Keratinocyte (primary cell): ENCODE data around the gene CLPTM1L. TPM values are rescaled to one million over a fixed set of nuclear protein-coding genes. Genes with fewer than 3 reads are reported as not detected.

ENCODE experiments used
- DNase-seq: peaks from one replicate; pipeline ENCODE4 v3.0.0-alpha.2; 2011; ENCODE audit warnings: low read depth, missing footprints, low spot score
- FAIRE-seq: peaks from 2 replicates; lab custom pipeline; 2011; peaks lifted over from hg19 to GRCh38; lab: Jason Lieb, UNC
- H2AFZ ChIP-seq: 2 replicates; pipeline ENCODE4 v1.6.0; 2012; ENCODE audit warnings: low read length, control low read depth, inconsistent platforms; ENCODE audit not compliant: control insufficient read depth
- H3K27ac ChIP-seq: 2 replicates; pipeline ENCODE4 v1.5.1; 2011; ENCODE audit warnings: low read length; ENCODE audit not compliant: control insufficient read depth, insufficient read depth
- H3K27me3 ChIP-seq: 3 replicates; pipeline ENCODE4 v1.6.0; 2011; ENCODE audit warnings: low read length; ENCODE audit not compliant: control insufficient read depth, insufficient read depth; ENCODE audit errors: extremely low read depth
- H3K36me3 ChIP-seq, 2 experiments: 2 replicates in 1 of 2; 3 replicates in 1 of 2; pipeline ENCODE4 v1.5.1; 2011; ENCODE audit warnings: low read length in 2 of 2, mild to moderate bottlenecking in 1 of 2; ENCODE audit not compliant: control insufficient read depth in 2 of 2, insufficient read depth in 2 of 2; ENCODE audit errors: extremely low read depth in 1 of 2
- H3K4me1 ChIP-seq: 3 replicates; pipeline ENCODE4 v1.5.1; 2011; ENCODE audit warnings: low read length; ENCODE audit not compliant: control insufficient read depth, insufficient read depth; ENCODE audit errors: extremely low read depth
- H3K4me2 ChIP-seq: 3 replicates; pipeline ENCODE4 v1.6.0; 2011; ENCODE audit warnings: low read depth, low read length; ENCODE audit not compliant: control insufficient read depth, insufficient read depth; ENCODE audit errors: extremely low read depth
- H3K4me3 ChIP-seq, 3 experiments: fragments of 200-600 bp in 1 of 3; sonication (generic) in 1 of 3; 2 replicates in 2 of 3; 3 replicates in 1 of 3; pipeline ENCODE4 v1.5.1; 2011 to 2016; ENCODE audit warnings: low read length in 3 of 3, mild to moderate bottlenecking in 3 of 3, control low read depth in 2 of 3, inconsistent platforms in 1 of 3, low read depth in 1 of 3, mixed read lengths in 1 of 3, mixed run types in 1 of 3, moderate library complexity in 1 of 3; ENCODE audit not compliant: control insufficient read depth in 2 of 3, insufficient read depth in 2 of 3; ENCODE audit errors: extremely low read depth in 1 of 3
- H3K79me2 ChIP-seq: 2 replicates; pipeline ENCODE4 v1.6.0; 2012; ENCODE audit warnings: low read length; ENCODE audit not compliant: control insufficient read depth, insufficient read depth
- H3K9ac ChIP-seq: 3 replicates; pipeline ENCODE4 v1.6.0; 2011; ENCODE audit warnings: low read length; ENCODE audit not compliant: control insufficient read depth, insufficient read depth; ENCODE audit errors: extremely low read depth
- H3K9me1 ChIP-seq: 3 replicates; pipeline ENCODE4 v1.6.0; 2011; ENCODE audit warnings: low read length; ENCODE audit not compliant: control insufficient read depth, insufficient read depth; ENCODE audit errors: extremely low read depth
- H3K9me3 ChIP-seq: 2 replicates; pipeline ENCODE4 v1.5.1; 2012; ENCODE audit warnings: low read depth, low read length; ENCODE audit not compliant: control insufficient read depth
- H4K20me1 ChIP-seq: 3 replicates; pipeline ENCODE4 v1.6.0; 2011; ENCODE audit warnings: low read length; ENCODE audit not compliant: control insufficient read depth, insufficient read depth; ENCODE audit errors: extremely low read depth
- EZH2 ChIP-seq: IDR thresholded peaks from one replicate; pipeline ENCODE4 v1.6.1; 2012; ENCODE audit warnings: inconsistent platforms, mild to moderate bottlenecking, low read length, moderate library complexity
- dilution Hi-C: fragments of 300-500 bp; cut with MboI; formaldehyde crosslinking; loops from one replicate; pipeline ENCODE4 v1.7.0; 2020; ENCODE audit warnings: low sequenced_read_pairs; ENCODE audit not compliant: extremely low pct_ligation_motif_present
- polyA minus RNA-seq, 3 experiments: library from RNA; depleted of rRNA, polyadenylated mRNA; stranded (reverse); fragments of >200 nt; gene quantifications; 1 replicate in 1 of 3; 2 replicates in 1 of 3; 3 replicates in 1 of 3; pipeline ENCODE4 v1.2.3, GENCODE V29; 2011
- polyA plus RNA-seq, 5 experiments: library from polyadenylated mRNA; depleted of rRNA in 3 of 5; stranded (reverse) in 3 of 5; stranded (forward) in 1 of 5; unstranded in 1 of 5; fragments of >200 nt; gene quantifications; 1 replicate in 1 of 5; 2 replicates in 3 of 5; 3 replicates in 1 of 5; pipeline versions ENCODE4 v1.2.1 to v1.2.3, GENCODE V29; 2011 to 2012; ENCODE audit warnings: missing spikeins in 2 of 5, low read depth in 1 of 5, low replicate concordance in 1 of 5
- TF ChIP-seq, protein P1 (sequence below), 3 experiments: IDR thresholded peaks in 1 of 3; conservative IDR thresholded peaks in 1 of 3; optimal IDR thresholded peaks in 1 of 3; 2 replicates in 2 of 3; 3 replicates in 1 of 3; pipeline versions ENCODE3 to v1.5.1; 2011; ENCODE audit warnings: low read length in 3 of 3, mild to moderate bottlenecking in 3 of 3, moderate library complexity in 2 of 3, control low read depth in 1 of 3, inconsistent platforms in 1 of 3; ENCODE audit not compliant: insufficient read depth in 2 of 3; ENCODE audit errors: extremely low read depth in 1 of 3

CLPTM1L gene, protein sequence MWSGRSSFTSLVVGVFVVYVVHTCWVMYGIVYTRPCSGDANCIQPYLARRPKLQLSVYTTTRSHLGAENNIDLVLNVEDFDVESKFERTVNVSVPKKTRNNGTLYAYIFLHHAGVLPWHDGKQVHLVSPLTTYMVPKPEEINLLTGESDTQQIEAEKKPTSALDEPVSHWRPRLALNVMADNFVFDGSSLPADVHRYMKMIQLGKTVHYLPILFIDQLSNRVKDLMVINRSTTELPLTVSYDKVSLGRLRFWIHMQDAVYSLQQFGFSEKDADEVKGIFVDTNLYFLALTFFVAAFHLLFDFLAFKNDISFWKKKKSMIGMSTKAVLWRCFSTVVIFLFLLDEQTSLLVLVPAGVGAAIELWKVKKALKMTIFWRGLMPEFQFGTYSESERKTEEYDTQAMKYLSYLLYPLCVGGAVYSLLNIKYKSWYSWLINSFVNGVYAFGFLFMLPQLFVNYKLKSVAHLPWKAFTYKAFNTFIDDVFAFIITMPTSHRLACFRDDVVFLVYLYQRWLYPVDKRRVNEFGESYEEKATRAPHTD
- 142 to 158 TPM (median 146 TPM) in 3 replicates for polyA plus RNA-seq
- 163 TPM for polyA plus RNA-seq (2011; ENCODE audit: low read depth)
- polyA plus RNA-seq (2011; cell fraction: cytosol; rRNA removed) = 118 and 136 TPM in 2 replicates
- polyA plus RNA-seq (2011; cell fraction: nucleus; rRNA removed) = 142 and 157 TPM in 2 replicates
- 87.9 and 94.1 TPM in 2 replicates for polyA plus RNA-seq (2012; ENCODE audit: low replicate concordance)
- 204 to 272 TPM (median 226 TPM) in 3 replicates for polyA minus RNA-seq
- 218 TPM for polyA minus RNA-seq (2011; cell fraction: cytosol; rRNA and poly(A)+ RNA removed)
- polyA minus RNA-seq (2011; cell fraction: nucleus; rRNA and poly(A)+ RNA removed) = 118 and 125 TPM in 2 replicates

DNA sequence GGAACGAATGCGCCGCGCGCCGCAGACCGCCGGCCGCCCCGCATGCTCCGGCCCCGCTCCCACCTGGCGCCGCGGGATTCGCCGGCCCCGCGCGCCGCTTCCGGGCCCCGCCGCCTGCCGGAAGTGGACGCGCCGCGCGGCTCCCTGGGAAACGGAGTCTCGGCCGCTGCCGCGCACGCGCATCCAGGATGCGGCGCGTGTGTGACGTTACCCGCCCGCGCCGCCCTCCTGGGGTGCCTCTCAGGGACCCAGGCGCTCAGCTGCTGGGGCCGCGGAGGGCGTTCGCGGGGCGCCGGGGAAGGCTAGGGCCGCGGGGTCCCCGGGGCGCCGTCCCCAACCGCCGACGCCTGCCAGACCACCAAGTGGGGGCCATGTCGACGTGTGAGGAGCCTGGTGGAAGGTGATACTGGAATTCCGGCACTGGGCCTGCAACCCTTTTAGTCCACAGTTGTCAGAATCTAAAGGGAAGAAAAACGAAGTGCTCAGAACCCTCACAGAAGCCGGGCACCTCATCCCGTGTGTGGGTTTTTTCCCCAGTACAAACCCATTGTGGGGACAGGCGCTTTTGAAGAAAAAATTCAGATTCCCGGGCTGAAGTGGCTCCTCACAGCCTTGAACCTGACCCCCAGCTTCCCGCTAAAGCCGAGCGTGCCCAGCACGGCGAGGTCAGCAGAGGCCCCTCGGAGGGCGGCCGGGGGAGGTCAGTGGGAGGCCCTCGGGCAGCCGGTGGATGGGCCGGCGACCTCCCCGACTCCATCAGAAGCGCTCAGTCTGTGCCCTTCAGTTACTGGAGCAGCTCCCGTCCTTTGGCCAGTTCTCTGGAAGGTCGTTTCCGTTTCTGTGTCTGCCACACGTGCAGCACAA lies at the start of gene CLPTM1L:
CLPTM1L (minus strand) TSS at position 125 of the 864 bp plus-strand sequence. CDS start 258 bp downstream, outside the sequence.
- H3K79me2 ChIP-seq = peaks cover 39% of the 10 kb centered on the region
- DNase-seq (no peak), FAIRE-seq (no peak)
- dilution Hi-C loops = no loop called here
- peaks cover 18 to 21% of the 10 kb centered on the region in 2 experiments for H3K36me3 ChIP-seq
- H3K4me1 ChIP-seq = peaks cover 16% of the 10 kb centered on the region
- no peaks in the 10 kb centered on the region for H4K20me1 ChIP-seq
- H3K4me2 ChIP-seq = peak within 1 kb of the TSS; percentile 90
- peak within 1 kb of the TSS; percentile 85 for H2AFZ ChIP-seq
- no peak for TF ChIP-seq EZH2
- TF ChIP-seq, protein P1, sequence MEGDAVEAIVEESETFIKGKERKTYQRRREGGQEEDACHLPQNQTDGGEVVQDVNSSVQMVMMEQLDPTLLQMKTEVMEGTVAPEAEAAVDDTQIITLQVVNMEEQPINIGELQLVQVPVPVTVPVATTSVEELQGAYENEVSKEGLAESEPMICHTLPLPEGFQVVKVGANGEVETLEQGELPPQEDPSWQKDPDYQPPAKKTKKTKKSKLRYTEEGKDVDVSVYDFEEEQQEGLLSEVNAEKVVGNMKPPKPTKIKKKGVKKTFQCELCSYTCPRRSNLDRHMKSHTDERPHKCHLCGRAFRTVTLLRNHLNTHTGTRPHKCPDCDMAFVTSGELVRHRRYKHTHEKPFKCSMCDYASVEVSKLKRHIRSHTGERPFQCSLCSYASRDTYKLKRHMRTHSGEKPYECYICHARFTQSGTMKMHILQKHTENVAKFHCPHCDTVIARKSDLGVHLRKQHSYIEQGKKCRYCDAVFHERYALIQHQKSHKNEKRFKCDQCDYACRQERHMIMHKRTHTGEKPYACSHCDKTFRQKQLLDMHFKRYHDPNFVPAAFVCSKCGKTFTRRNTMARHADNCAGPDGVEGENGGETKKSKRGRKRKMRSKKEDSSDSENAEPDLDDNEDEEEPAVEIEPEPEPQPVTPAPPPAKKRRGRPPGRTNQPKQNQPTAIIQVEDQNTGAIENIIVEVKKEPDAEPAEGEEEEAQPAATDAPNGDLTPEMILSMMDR (optimal IDR thresholded peaks at IDR 0.05 in 1 of 3, IDR thresholded peaks at IDR 0.05 in 1 of 3, conservative IDR thresholded peaks at IDR 0.05 in 1 of 3; ENCODE audit: extremely low read depth in 1 of 3, insufficient read depth in 2 of 3, low read length in 3 of 3) = no peak
- H3K4me3 ChIP-seq = peak within 1 kb of the TSS; percentile 65 to 98 (median 97)
- H3K27me3 ChIP-seq = no peaks in the 10 kb centered on the region
- H3K9me3 ChIP-seq = no peaks in the 10 kb centered on the region
- H3K9ac ChIP-seq = peak within 1 kb of the TSS; percentile 96
- no peaks in the 10 kb centered on the region for H3K9me1 ChIP-seq
- H3K27ac ChIP-seq = peak within 1 kb of the TSS; percentile 86

DNA sequence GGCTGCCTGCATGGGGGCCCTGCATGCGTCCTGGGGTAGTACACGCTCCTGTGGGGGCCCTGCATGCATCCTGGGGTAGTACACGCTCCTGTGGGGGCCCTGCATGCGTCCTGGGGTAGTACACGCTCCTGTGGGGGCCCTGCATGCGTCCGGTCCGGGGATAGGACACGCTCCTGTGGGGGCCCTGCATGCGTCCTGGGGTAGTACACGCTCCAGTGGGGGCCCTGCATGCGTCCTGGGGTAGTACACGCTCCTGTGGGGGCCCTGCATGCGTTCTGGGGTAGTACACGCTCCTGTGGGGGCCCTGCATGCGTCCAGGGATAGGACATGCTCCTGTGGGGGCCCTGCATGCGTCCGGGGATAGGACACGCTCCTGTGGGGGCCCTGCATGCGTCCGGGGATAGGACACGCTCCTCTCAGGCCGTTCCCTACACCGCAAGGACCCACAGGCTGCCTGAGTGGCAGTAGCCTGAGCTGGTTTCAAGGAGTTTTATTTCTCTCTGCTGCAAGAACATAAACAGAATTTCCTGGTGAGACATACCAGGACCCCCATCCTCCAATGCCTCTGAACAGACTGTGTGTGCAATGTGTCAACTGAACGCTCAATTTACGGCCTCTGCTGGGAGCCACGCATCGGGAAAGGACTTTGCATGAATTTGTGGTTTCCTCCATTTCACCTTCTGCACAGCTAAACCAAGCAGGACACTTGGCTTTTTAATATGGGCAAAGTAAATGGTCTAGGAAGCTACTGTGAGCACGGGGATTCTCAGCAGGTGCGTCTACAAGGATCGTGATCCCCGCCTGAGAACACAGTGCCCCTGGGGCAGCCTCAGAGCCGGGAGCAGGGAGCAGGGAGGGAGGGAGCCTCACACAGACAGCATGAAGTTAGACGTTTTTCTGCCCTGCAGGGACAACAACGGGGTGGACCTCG lies 48.9 kb upstream of the CLPTM1L start:
- Histone ChIP-seq H3K4me1 (no peaks in the 10 kb centered on the region), H3K4me3 (no peak overlapping the region), H3K4me2 (no peak overlapping the region), H3K9me3 (no peaks in the 10 kb centered on the region), H3K9me1 (no peaks in the 10 kb centered on the region), H3K27me3 (peaks cover 15% of the 10 kb centered on the region), H3K79me2 (no peaks in the 10 kb centered on the region), H3K27ac (no peak overlapping the region), H3K36me3 (no peaks in the 10 kb centered on the region), H2AFZ (no peak overlapping the region), H3K9ac (no peak overlapping the region), H4K20me1 (no peaks in the 10 kb centered on the region)
- TF ChIP-seq, protein P1 (optimal IDR thresholded peaks at IDR 0.05 in 1 of 3, IDR thresholded peaks at IDR 0.05 in 1 of 3, conservative IDR thresholded peaks at IDR 0.05 in 1 of 3; ENCODE audit: extremely low read depth in 1 of 3, insufficient read depth in 2 of 3, low read length in 3 of 3) = no peak
- TF ChIP-seq EZH2 = no peak
- dilution Hi-C loops = no loop called here
- FAIRE-seq = no peak
- no peak for DNase-seq
